Central memory CD4-positive, alpha-beta T cell (primary cell): ENCODE data around the gene PRDM16.

Experiments
- DNase-seq: peaks from one replicate; pipeline ENCODE4 v3.0.0; 2022

PRDM16 gene

GRCh38 chr1:3107201-3107600 is 38.2 kb downstream of the PRDM16 start:
- no peak for DNase-seq

GRCh38 chr1:3109355-3109754 is 40.4 kb downstream of the PRDM16 start:
- DNase-seq: no peak

GRCh38 chr1:3111348-3112021 is 42.5 kb downstream of the PRDM16 start:
- no peak for DNase-seq

- DNase-seq: no peak
Observed at GRCh38 chr1:3112526-3112925, 43.5 kb downstream of the PRDM16 start.

GRCh38 chr1:3113047-3113740 is 44.2 kb downstream of the PRDM16 start:
- DNase-seq: no peak

GRCh38 chr1:3113741-3114056 is 44.7 kb downstream of the PRDM16 start:
- DNase-seq: no peak

- DNase-seq: no peak
Observed at GRCh38 chr1:3114131-3114744, 45.2 kb downstream of the PRDM16 start.

- no peak for DNase-seq
Observed at GRCh38 chr1:3114846-3115245, 45.8 kb downstream of the PRDM16 start.

GRCh38 chr1:3115275-3116149 is 46.5 kb downstream of the PRDM16 start:
- no peak for DNase-seq

GRCh38 chr1:3116150-3116510 is 47.1 kb downstream of the PRDM16 start:
- DNase-seq: no peak

- DNase-seq: no peak
Observed at GRCh38 chr1:3116560-3116959, 47.6 kb downstream of the PRDM16 start.

- DNase-seq: no peak
Observed at GRCh38 chr1:3117879-3118278, 48.9 kb downstream of the PRDM16 start.

- DNase-seq: no peak
Observed at GRCh38 chr1:3119061-3119460, 50.1 kb downstream of the PRDM16 start.

- no peak for DNase-seq
Observed at GRCh38 chr1:3119725-3120124, 50.7 kb downstream of the PRDM16 start.

GRCh38 chr1:3120140-3120539 is 51.1 kb downstream of the PRDM16 start:
- no peak for DNase-seq

GRCh38 chr1:3120994-3121393 is 52.0 kb downstream of the PRDM16 start:
- no peak for DNase-seq

- DNase-seq: no peak
Observed at GRCh38 chr1:3121401-3122210, 52.6 kb downstream of the PRDM16 start.

- DNase-seq: no peak
Observed at GRCh38 chr1:3122311-3122710, 53.3 kb downstream of the PRDM16 start.

GRCh38 chr1:3124246-3124645 is 55.2 kb downstream of the PRDM16 start:
- DNase-seq: no peak

- DNase-seq: no peak
Observed at GRCh38 chr1:3125078-3125477, 56.1 kb downstream of the PRDM16 start.

- DNase-seq: no peak
Observed at GRCh38 chr1:3125546-3126368, 56.8 kb downstream of the PRDM16 start.
